ENCODE data around the gene THPO.

GRCh38 chr3:184371570-184372018 lies 6.4 kb downstream of the THPO start:
- TF ChIP-seq CTCF (IDR thresholded peaks at IDR 0.05) (peak; percentile 79), EZH2 (IDR thresholded peaks at IDR 0.05) (no peak), EZH2phosphoT487 (IDR thresholded peaks at IDR 0.05) (no peak)

Measured in neural progenitor cell (in vitro differentiated cells).